PC-9 (cell line): ENCODE measurements around the gene CAP2.
"Not testable (repeated sequence)": the region's sequence is repeated elsewhere in the genome, so short reads cannot be mapped to it uniquely, and the experiment has no call there.

Experiments used
- EZH2 ChIP-seq: fragments of 200-600 bp; sonication (generic); IDR thresholded peaks from 2 replicates; pipeline ENCODE4 v1.8.0; 2017; ENCODE audit warnings: antibody characterized with exemption, low read depth
- TF ChIP-seq, protein P1 (sequence below): fragments of 200-600 bp; sonication (generic); conservative IDR thresholded peaks from 2 replicates; pipeline ENCODE4 v1.6.1; 2017; ENCODE audit warnings: mixed run types, antibody characterized with exemption, mild to moderate bottlenecking, moderate library complexity

DNA sequence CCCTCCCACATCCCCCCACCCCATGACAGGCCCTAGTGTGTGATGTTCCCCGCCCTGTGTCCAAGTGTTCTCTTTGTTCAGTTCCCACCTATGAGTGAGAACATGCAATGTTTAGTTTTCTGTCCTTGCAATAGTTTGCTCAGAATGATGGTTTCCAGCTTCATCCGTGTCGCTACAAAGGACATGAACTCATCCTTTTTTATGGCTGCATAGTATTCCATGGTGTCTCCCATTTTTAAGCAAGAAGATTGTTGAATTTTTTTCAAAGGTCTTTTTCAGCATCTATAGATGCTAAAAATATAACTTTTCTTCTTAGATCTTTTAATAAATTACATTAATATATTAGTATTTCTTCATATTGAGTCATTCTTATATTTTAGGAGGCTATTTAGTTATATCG lies 47.4 kb downstream of the CAP2 start:
- TF ChIP-seq, protein P1, sequence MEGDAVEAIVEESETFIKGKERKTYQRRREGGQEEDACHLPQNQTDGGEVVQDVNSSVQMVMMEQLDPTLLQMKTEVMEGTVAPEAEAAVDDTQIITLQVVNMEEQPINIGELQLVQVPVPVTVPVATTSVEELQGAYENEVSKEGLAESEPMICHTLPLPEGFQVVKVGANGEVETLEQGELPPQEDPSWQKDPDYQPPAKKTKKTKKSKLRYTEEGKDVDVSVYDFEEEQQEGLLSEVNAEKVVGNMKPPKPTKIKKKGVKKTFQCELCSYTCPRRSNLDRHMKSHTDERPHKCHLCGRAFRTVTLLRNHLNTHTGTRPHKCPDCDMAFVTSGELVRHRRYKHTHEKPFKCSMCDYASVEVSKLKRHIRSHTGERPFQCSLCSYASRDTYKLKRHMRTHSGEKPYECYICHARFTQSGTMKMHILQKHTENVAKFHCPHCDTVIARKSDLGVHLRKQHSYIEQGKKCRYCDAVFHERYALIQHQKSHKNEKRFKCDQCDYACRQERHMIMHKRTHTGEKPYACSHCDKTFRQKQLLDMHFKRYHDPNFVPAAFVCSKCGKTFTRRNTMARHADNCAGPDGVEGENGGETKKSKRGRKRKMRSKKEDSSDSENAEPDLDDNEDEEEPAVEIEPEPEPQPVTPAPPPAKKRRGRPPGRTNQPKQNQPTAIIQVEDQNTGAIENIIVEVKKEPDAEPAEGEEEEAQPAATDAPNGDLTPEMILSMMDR, result not testable (repeated sequence)
- TF ChIP-seq EZH2, result not testable (repeated sequence)
